ENCODE measurements around the gene CDH23.

Gene CDH23

GRCh38 chr10:71801361-71801760 is 404.6 kb downstream of the CDH23 start:
- Histone ChIP-seq H3F3A (ENCODE audit: low read depth) (no peaks in the 10 kb centered on the region), H3K9me2 (replicated peaks; ENCODE audit: low read depth, low read length) (no peaks in the 10 kb centered on the region), H3K9me3 (ENCODE audit: insufficient read depth, low read depth, low read length) (no peaks in the 10 kb centered on the region), H3K4me1 (ENCODE audit: insufficient read depth, low read length, poor library complexity, severe bottlenecking) (peaks cover 5% of the 10 kb centered on the region), H3K4me2 (ENCODE audit: low read depth, low read length, poor library complexity, severe bottlenecking) (no peak overlapping the region), H3K36me3 (ENCODE audit: insufficient read depth, low read length) (no peaks in the 10 kb centered on the region), H2AFZ (ENCODE audit: low read length) (no peak overlapping the region), H3K79me2 (ENCODE audit: insufficient read depth, low read length) (no peaks in the 10 kb centered on the region), H3K27me3 (ENCODE audit: insufficient read depth, low read length, poor library complexity, severe bottlenecking) (no peaks in the 10 kb centered on the region), H4K20me1 (ENCODE audit: insufficient read depth, low read length, poor library complexity, severe bottlenecking) (no peaks in the 10 kb centered on the region), H3K4me3 (ENCODE audit: low read length, poor library complexity, severe bottlenecking) (no peak overlapping the region), H3K9ac (ENCODE audit: low read depth, low read length, poor library complexity, severe bottlenecking) (no peak overlapping the region)
- TF ChIP-seq EZH2phosphoT487 (IDR thresholded peaks at IDR 0.05; ENCODE audit: borderline replicate concordance) (no peak), CTCF (conservative IDR thresholded peaks at IDR 0.05; ENCODE audit: low read length) (no peak)

- no peaks in the 10 kb centered on the region for H4K20me1 ChIP-seq (ENCODE audit: insufficient read depth, low read length, poor library complexity, severe bottlenecking)
- no peaks in the 10 kb centered on the region for H3K79me2 ChIP-seq (ENCODE audit: insufficient read depth, low read length)
- no peaks in the 10 kb centered on the region for H3K9me3 ChIP-seq (ENCODE audit: insufficient read depth, low read depth, low read length)
- H3K36me3 ChIP-seq (ENCODE audit: insufficient read depth, low read length) = no peaks in the 10 kb centered on the region
- TF ChIP-seq CTCF (conservative IDR thresholded peaks at IDR 0.05; ENCODE audit: low read length) (no peak), EZH2phosphoT487 (IDR thresholded peaks at IDR 0.05; ENCODE audit: borderline replicate concordance) (no peak)
- no peaks in the 10 kb centered on the region for H3K9me2 ChIP-seq (replicated peaks; ENCODE audit: low read depth, low read length)
- H3F3A ChIP-seq (ENCODE audit: low read depth) = no peaks in the 10 kb centered on the region
- H3K4me3 ChIP-seq (ENCODE audit: low read length, poor library complexity, severe bottlenecking) = no peak overlapping the region
- no peak overlapping the region for H2AFZ ChIP-seq (ENCODE audit: low read length)
- H3K4me1 ChIP-seq (ENCODE audit: insufficient read depth, low read length, poor library complexity, severe bottlenecking) = peaks cover 5% of the 10 kb centered on the region
- no peaks in the 10 kb centered on the region for H3K27me3 ChIP-seq (ENCODE audit: insufficient read depth, low read length, poor library complexity, severe bottlenecking)
- no peak overlapping the region for H3K9ac ChIP-seq (ENCODE audit: low read depth, low read length, poor library complexity, severe bottlenecking)
- no peak overlapping the region for H3K4me2 ChIP-seq (ENCODE audit: low read depth, low read length, poor library complexity, severe bottlenecking)
Measured at GRCh38 chr10:71802235-71802634, 405.5 kb downstream of the CDH23 start.

GRCh38 chr10:71802715-71803488 is 406.2 kb downstream of the CDH23 start:
- Histone ChIP-seq H3K9ac (ENCODE audit: low read depth, low read length, poor library complexity, severe bottlenecking) (no peak overlapping the region), H3K9me3 (ENCODE audit: insufficient read depth, low read depth, low read length) (no peaks in the 10 kb centered on the region), H3F3A (ENCODE audit: low read depth) (no peaks in the 10 kb centered on the region), H3K4me2 (ENCODE audit: low read depth, low read length, poor library complexity, severe bottlenecking) (no peak overlapping the region), H3K4me1 (ENCODE audit: insufficient read depth, low read length, poor library complexity, severe bottlenecking) (peaks cover 2% of the 10 kb centered on the region), H4K20me1 (ENCODE audit: insufficient read depth, low read length, poor library complexity, severe bottlenecking) (no peaks in the 10 kb centered on the region), H3K4me3 (ENCODE audit: low read length, poor library complexity, severe bottlenecking) (no peak overlapping the region), H3K27me3 (ENCODE audit: insufficient read depth, low read length, poor library complexity, severe bottlenecking) (no peaks in the 10 kb centered on the region), H2AFZ (ENCODE audit: low read length) (no peak overlapping the region), H3K9me2 (replicated peaks; ENCODE audit: low read depth, low read length) (no peaks in the 10 kb centered on the region), H3K36me3 (ENCODE audit: insufficient read depth, low read length) (no peaks in the 10 kb centered on the region), H3K79me2 (ENCODE audit: insufficient read depth, low read length) (no peaks in the 10 kb centered on the region)
- TF ChIP-seq CTCF (conservative IDR thresholded peaks at IDR 0.05; ENCODE audit: low read length) (no peak), EZH2phosphoT487 (IDR thresholded peaks at IDR 0.05; ENCODE audit: borderline replicate concordance) (no peak)

Data from Loucy (cell line).